GOT3 (cell line): ENCODE data around the gene RPL29.
"Not testable (repeated sequence)": the region's sequence is repeated elsewhere in the genome, so short reads cannot be mapped to it uniquely, and the experiment has no call there.

Source experiments
- DNase-seq: peaks from one replicate; lab custom pipeline; 2025; ENCODE audit warnings: mixed read lengths; lab: John Stamatoyannopoulos, UW

Gene RPL29

GRCh38 chr3:51995346-51996163, at the start of gene RPL29:
TSS of gene RPL29 (minus strand) at chr3:51995895. CDS start at chr3:51995461, 434 bp downstream.
- peak; percentile 84 for DNase-seq

- no peak for DNase-seq
Observed at GRCh38 chr3:52044869-52045619, 49.3 kb upstream of the RPL29 start.

GRCh38 chr3:52043750-52044149, 48.1 kb upstream of the RPL29 start:
- no peak for DNase-seq

- DNase-seq, result not testable (repeated sequence)
Observed at GRCh38 chr3:52043039-52043438, 47.3 kb upstream of the RPL29 start.

- DNase-seq, result no peak
Observed at GRCh38 chr3:52041118-52041731, 45.5 kb upstream of the RPL29 start.

GRCh38 chr3:52040600-52040999, 44.9 kb upstream of the RPL29 start:
- DNase-seq, result no peak

- DNase-seq, result no peak
Observed at GRCh38 chr3:52039846-52040245, 44.2 kb upstream of the RPL29 start.

- no peak for DNase-seq
Observed at GRCh38 chr3:52039426-52039825, 43.7 kb upstream of the RPL29 start.

GRCh38 chr3:52038227-52038626, 42.5 kb upstream of the RPL29 start:
- DNase-seq, result no peak

GRCh38 chr3:52037291-52037690, 41.6 kb upstream of the RPL29 start:
- no peak for DNase-seq

- DNase-seq, result no peak
Observed at GRCh38 chr3:52036829-52037228, 41.1 kb upstream of the RPL29 start.

GRCh38 chr3:52036222-52036694, 40.6 kb upstream of the RPL29 start:
- no peak for DNase-seq

GRCh38 chr3:52034651-52035050, 39.0 kb upstream of the RPL29 start:
- no peak for DNase-seq

- DNase-seq, result no peak
Observed at GRCh38 chr3:52034212-52034611, 38.5 kb upstream of the RPL29 start.

GRCh38 chr3:52033748-52034147, 38.1 kb upstream of the RPL29 start:
- DNase-seq, result not testable (repeated sequence)

GRCh38 chr3:52032702-52033408, 37.2 kb upstream of the RPL29 start:
- no peak for DNase-seq

GRCh38 chr3:52031896-52032295, 36.2 kb upstream of the RPL29 start:
- no peak for DNase-seq

- no peak for DNase-seq
Observed at GRCh38 chr3:52030714-52031310, 35.1 kb upstream of the RPL29 start.

GRCh38 chr3:52029535-52029934, 33.8 kb upstream of the RPL29 start:
- no peak for DNase-seq

- DNase-seq, result no peak
Observed at GRCh38 chr3:52029053-52029452, 33.4 kb upstream of the RPL29 start.

GRCh38 chr3:52028572-52028971, 32.9 kb upstream of the RPL29 start:
- no peak for DNase-seq

- DNase-seq, result no peak
Observed at GRCh38 chr3:52026041-52026440, 30.3 kb upstream of the RPL29 start.
